H9 (cell line): ENCODE measurements around the gene ABLIM3. TPM values are rescaled to one million over a fixed set of nuclear protein-coding genes. Genes with fewer than 3 reads are reported as not detected.

Source experiments
- DNase-seq: peaks from one replicate; pipeline ENCODE4 v3.0.0-alpha.2; 2017
- H2AFZ ChIP-seq: one replicate; pipeline ENCODE4 v1.6.1; 2013; ENCODE audit warnings: mild to moderate bottlenecking, low read length, control low read depth, moderate library complexity
- H2AK5ac ChIP-seq: 2 replicates; pipeline ENCODE4 v1.6.1; 2013; ENCODE audit warnings: low read length, control low read depth, mixed read lengths; ENCODE audit not compliant: insufficient read length
- H2BK120ac ChIP-seq: one replicate; pipeline ENCODE4 v1.6.1; 2013; ENCODE audit warnings: low read depth, mild to moderate bottlenecking, low read length, control low read depth, inconsistent platforms; ENCODE audit not compliant: poor library complexity, severe bottlenecking
- H2BK12ac ChIP-seq: 2 replicates; pipeline ENCODE4 v1.6.1; 2013; ENCODE audit warnings: low read length, control low read depth, mixed read lengths, low read depth; ENCODE audit not compliant: insufficient read length
- H2BK15ac ChIP-seq: 2 replicates; pipeline ENCODE4 v1.6.1; 2013; ENCODE audit warnings: low read depth, low read length, control low read depth
- H2BK20ac ChIP-seq: one replicate; pipeline ENCODE4 v1.6.1; 2013; ENCODE audit warnings: low read depth, mild to moderate bottlenecking, low read length, control low read depth, inconsistent platforms; ENCODE audit not compliant: poor library complexity, severe bottlenecking
- H2BK5ac ChIP-seq: 2 replicates; pipeline ENCODE4 v1.6.1; 2013; ENCODE audit warnings: low read length, control low read depth, mixed read lengths; ENCODE audit not compliant: insufficient read length
- H3K14ac ChIP-seq: 2 replicates; pipeline ENCODE4 v1.6.1; 2013; ENCODE audit warnings: low read length, control low read depth; ENCODE audit not compliant: insufficient read depth
- H3K18ac ChIP-seq: 2 replicates; pipeline ENCODE4 v1.6.1; 2013; ENCODE audit warnings: low read depth, mild to moderate bottlenecking, mixed read lengths, low read length, control low read depth; ENCODE audit not compliant: insufficient read length
- H3K23ac ChIP-seq: 2 replicates; pipeline ENCODE4 v1.6.1; 2013; ENCODE audit warnings: low read length, control low read depth, mixed read lengths, low read depth; ENCODE audit not compliant: insufficient read length
- H3K23me2 ChIP-seq: 2 replicates; pipeline ENCODE4 v1.6.1; 2013; ENCODE audit warnings: low read depth, mild to moderate bottlenecking, mixed read lengths, low read length, control low read depth; ENCODE audit not compliant: insufficient read length, poor library complexity, severe bottlenecking
- H3K27ac ChIP-seq: 2 replicates; pipeline ENCODE4 v1.5.1; 2013; ENCODE audit warnings: low read length, control low read depth, mixed read lengths, low read depth; ENCODE audit not compliant: insufficient read length
- H3K27me3 ChIP-seq: 2 replicates; pipeline ENCODE4 v1.6.1; 2013; ENCODE audit warnings: low read length, control low read depth, inconsistent platforms; ENCODE audit not compliant: insufficient read depth
- H3K4ac ChIP-seq: 2 replicates; pipeline ENCODE4 v1.6.1; 2013; ENCODE audit warnings: low read depth, mild to moderate bottlenecking, control low read depth, inconsistent platforms, low read length, moderate library complexity
- H3K4me1 ChIP-seq: 2 replicates; pipeline ENCODE4 v1.6.1; 2013; ENCODE audit warnings: low read length, control low read depth, inconsistent platforms; ENCODE audit not compliant: insufficient read depth
- H3K4me2 ChIP-seq: 2 replicates; pipeline ENCODE4 v1.6.1; 2013; ENCODE audit warnings: low read length, control low read depth, mixed read lengths; ENCODE audit not compliant: insufficient read length, insufficient read depth
- H3K56ac ChIP-seq: 2 replicates; pipeline ENCODE4 v1.6.1; 2013; ENCODE audit warnings: low read depth, mild to moderate bottlenecking, mixed read lengths, low read length, control low read depth; ENCODE audit not compliant: insufficient read length
- H3K79me1 ChIP-seq: 2 replicates; pipeline ENCODE4 v1.6.1; 2013; ENCODE audit warnings: low read depth, mild to moderate bottlenecking, moderate library complexity, low read length, control low read depth, inconsistent platforms; ENCODE audit not compliant: insufficient read depth, poor library complexity, severe bottlenecking
- H3K79me2 ChIP-seq: 2 replicates; pipeline ENCODE4 v1.6.1; 2013; ENCODE audit warnings: low read length, control low read depth, inconsistent platforms; ENCODE audit not compliant: insufficient read depth
- H3K9ac ChIP-seq: 2 replicates; pipeline ENCODE4 v1.6.1; 2013; ENCODE audit warnings: low read length, control low read depth, mixed read lengths; ENCODE audit not compliant: insufficient read length; ENCODE audit errors: extremely low read depth
- H3K9me3 ChIP-seq: one replicate; pipeline ENCODE4 v1.6.1; 2013; ENCODE audit warnings: low read depth, low read length, inconsistent platforms; ENCODE audit not compliant: control insufficient read depth
- H3T11ph ChIP-seq: one replicate; pipeline ENCODE4 v1.6.1; 2013; ENCODE audit warnings: mild to moderate bottlenecking, low read length, control low read depth, inconsistent platforms
- H4K20me1 ChIP-seq: one replicate; pipeline ENCODE4 v1.6.1; 2013; ENCODE audit not compliant: control insufficient read depth, insufficient read length, insufficient read depth
- H4K5ac ChIP-seq: 2 replicates; pipeline ENCODE4 v1.6.1; 2013; ENCODE audit warnings: low read depth, mild to moderate bottlenecking, mixed read lengths, low read length, control low read depth; ENCODE audit not compliant: insufficient read length
- H4K8ac ChIP-seq: replicated peaks from 2 replicates; pipeline ENCODE4 v1.6.1; 2013; ENCODE audit warnings: low read length, control low read depth, mixed read lengths, low read depth; ENCODE audit not compliant: insufficient read length
- H4K91ac ChIP-seq: 2 replicates; pipeline ENCODE4 v1.6.1; 2013; ENCODE audit warnings: low read depth, mild to moderate bottlenecking, moderate library complexity, mixed read lengths, low read length, control low read depth; ENCODE audit not compliant: insufficient read length
- H3K27ac Mint-ChIP-seq, 3 experiments: 2 replicates in 2 of 3; 3 replicates in 1 of 3; pipeline ENCODE4 v1.8.0; 2020 to 2021; ENCODE audit warnings: mixed read lengths in 3 of 3, mild to moderate bottlenecking in 1 of 3, moderate library complexity in 1 of 3
- H3K27me3 Mint-ChIP-seq: 2 replicates; pipeline ENCODE4 v1.8.0; 2021; ENCODE audit warnings: low read depth, mild to moderate bottlenecking, moderate library complexity, mixed read lengths
- H3K36me3 Mint-ChIP-seq, 3 experiments: 2 replicates in 2 of 3; 3 replicates in 1 of 3; pipeline ENCODE4 v1.8.0; 2020 to 2021; ENCODE audit warnings: low read depth in 3 of 3, mixed read lengths in 3 of 3; ENCODE audit not compliant: insufficient read depth in 1 of 3
- H3K4me1 Mint-ChIP-seq, 2 experiments: 2 replicates each; pipeline ENCODE4 v1.8.0; 2020; ENCODE audit warnings: mixed read lengths in 2 of 2
- H3K4me3 Mint-ChIP-seq, 2 experiments: 2 replicates in 1 of 2; 3 replicates in 1 of 2; pipeline ENCODE4 v1.8.0; 2020 to 2021; ENCODE audit warnings: mild to moderate bottlenecking in 2 of 2, mixed read lengths in 2 of 2, moderate library complexity in 1 of 2
- H3K9me3 Mint-ChIP-seq, 2 experiments: 2 replicates in 1 of 2; 3 replicates in 1 of 2; pipeline ENCODE4 v1.8.0; 2020; ENCODE audit warnings: mild to moderate bottlenecking in 2 of 2, mixed read lengths in 2 of 2, moderate library complexity in 1 of 2
- WGBS: extraction: QIAGEN DNeasy Blood & Tissue Kit; methylation state at CpG from one replicate; pipeline ENCODE4 v1.1.7; 2013; ENCODE audit warnings: missing lambda C conversion rate, low lambda C conversion rate, mixed read lengths; ENCODE audit not compliant: insufficient read length; ENCODE audit errors: extremely low coverage; 5-methylcytosine and 5-hydroxymethylcytosine counted together
- total RNA-seq: library from RNA; stranded (reverse); gene quantifications from 2 replicates; pipeline ENCODE4 v1.2.1, GENCODE V29; 2021
- TF ChIP-seq, protein P1 (sequence below): fragments of 200-600 bp; sonication (generic); conservative IDR thresholded peaks from 3 replicates; pipeline ENCODE4 v1.8.0; 2021; ENCODE audit warnings: antibody characterized with exemption, mild to moderate bottlenecking

The ABLIM3 gene
- total RNA-seq, 1 experiment from 2014 or later: 0.20 TPM

DNA sequence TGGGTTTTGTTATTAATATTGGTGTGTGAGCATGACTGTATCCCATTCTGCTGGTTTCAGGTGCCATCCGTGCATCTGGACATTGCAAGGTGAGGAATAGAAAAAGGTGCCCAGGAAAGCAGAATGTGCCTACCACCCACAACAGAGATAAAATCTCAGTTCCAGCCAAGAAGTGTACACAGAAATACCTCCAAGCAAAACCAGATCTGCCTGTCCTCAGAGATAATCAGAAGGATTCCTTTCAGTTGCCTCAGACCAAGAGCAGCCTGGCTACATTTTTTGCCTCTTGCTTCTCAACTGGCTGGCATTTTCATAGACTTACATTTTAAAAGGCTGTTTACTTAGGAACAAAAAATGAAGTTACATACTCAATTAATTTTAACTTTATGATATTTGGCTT, 12.1 kb upstream of the ABLIM3 start:
- Histone ChIP-seq H2AK5ac (no peak overlapping the region), H3K14ac (no peak overlapping the region), H3K23me2 (no peaks in the 10 kb centered on the region), H4K20me1 (no peaks in the 10 kb centered on the region), H3K9me3 (no peaks in the 10 kb centered on the region), H3K27me3 (no peaks in the 10 kb centered on the region), H3K18ac (no peak overlapping the region), H4K8ac (no peak overlapping the region), H2BK12ac (no peak overlapping the region), H3K79me2 (no peaks in the 10 kb centered on the region), H3K9ac (no peak overlapping the region), H3K56ac (no peak overlapping the region), H4K5ac (no peak overlapping the region), H2BK120ac (no peak overlapping the region), H3K79me1 (no peaks in the 10 kb centered on the region), H3K27ac (no peak overlapping the region), H4K91ac (no peak overlapping the region), H3K4me1 (0 out of 2 replicates have a peak, but pooled peaks cover 2% of the 10 kb centered on the region), H3K4me2 (no peak overlapping the region), H2BK5ac (no peak overlapping the region), H2AFZ (no peak overlapping the region), H2BK15ac (no peak overlapping the region), H2BK20ac (no peak overlapping the region), H3T11ph (no peak overlapping the region), H3K4ac (no peak overlapping the region), H3K23ac (no peak overlapping the region)
- TF ChIP-seq, protein P1, sequence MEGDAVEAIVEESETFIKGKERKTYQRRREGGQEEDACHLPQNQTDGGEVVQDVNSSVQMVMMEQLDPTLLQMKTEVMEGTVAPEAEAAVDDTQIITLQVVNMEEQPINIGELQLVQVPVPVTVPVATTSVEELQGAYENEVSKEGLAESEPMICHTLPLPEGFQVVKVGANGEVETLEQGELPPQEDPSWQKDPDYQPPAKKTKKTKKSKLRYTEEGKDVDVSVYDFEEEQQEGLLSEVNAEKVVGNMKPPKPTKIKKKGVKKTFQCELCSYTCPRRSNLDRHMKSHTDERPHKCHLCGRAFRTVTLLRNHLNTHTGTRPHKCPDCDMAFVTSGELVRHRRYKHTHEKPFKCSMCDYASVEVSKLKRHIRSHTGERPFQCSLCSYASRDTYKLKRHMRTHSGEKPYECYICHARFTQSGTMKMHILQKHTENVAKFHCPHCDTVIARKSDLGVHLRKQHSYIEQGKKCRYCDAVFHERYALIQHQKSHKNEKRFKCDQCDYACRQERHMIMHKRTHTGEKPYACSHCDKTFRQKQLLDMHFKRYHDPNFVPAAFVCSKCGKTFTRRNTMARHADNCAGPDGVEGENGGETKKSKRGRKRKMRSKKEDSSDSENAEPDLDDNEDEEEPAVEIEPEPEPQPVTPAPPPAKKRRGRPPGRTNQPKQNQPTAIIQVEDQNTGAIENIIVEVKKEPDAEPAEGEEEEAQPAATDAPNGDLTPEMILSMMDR: no peak
- Mint-ChIP-seq H3K9me3 (no peaks in the 10 kb centered on the region), H3K27ac (no peak overlapping the region), H3K27me3 (peaks cover 26% of the 10 kb centered on the region), H3K4me3 (no peak overlapping the region), H3K4me1 (peaks cover 20 to 21% of the 10 kb centered on the region in 2 experiments), H3K36me3 (no peaks in the 10 kb centered on the region)
- no CpG with 5 or more reads among the region's 1 CpG for WGBS
- no peak for DNase-seq
